ENCODE results near the gene C1QTNF8. TPM values are rescaled to one million over a fixed set of nuclear protein-coding genes. Genes with fewer than 3 reads are reported as not detected.

The C1QTNF8 gene
- not detected for polyA plus RNA-seq (2012; ENCODE audit: insufficient read length, low read depth)

GRCh38 chr16:1096169-1097082, at the start of gene C1QTNF8:
Gene C1QTNF8 (minus strand): TSS chr16:1096244. CDS start chr16:1094922, 1,322 bp downstream.
- no peak for TF ChIP-seq TAF1 (IDR thresholded peaks at IDR 0.05; ENCODE audit: borderline replicate concordance, insufficient read depth, low read length)
- no peak for TF ChIP-seq SIN3A (IDR thresholded peaks at IDR 0.05; ENCODE audit: borderline replicate concordance, insufficient read depth, low read length)
- TF ChIP-seq POLR2AphosphoS5 (IDR thresholded peaks at IDR 0.05; ENCODE audit: low read depth, low read length), result no peak
- no peak for TF ChIP-seq FOXP2 (optimal IDR thresholded peaks at IDR 0.05; ENCODE audit: borderline replicate concordance, extremely low read depth, extremely low read length, insufficient read depth)
- TF ChIP-seq REST (IDR thresholded peaks at IDR 0.05; ENCODE audit: insufficient read depth in 1 of 2, low read depth in 2 of 2, low read length in 2 of 2), result no peak

- TF ChIP-seq TAF1 (IDR thresholded peaks at IDR 0.05; ENCODE audit: borderline replicate concordance, insufficient read depth, low read length) (no peak), SIN3A (IDR thresholded peaks at IDR 0.05; ENCODE audit: borderline replicate concordance, insufficient read depth, low read length) (no peak), FOXP2 (optimal IDR thresholded peaks at IDR 0.05; ENCODE audit: borderline replicate concordance, extremely low read depth, extremely low read length, insufficient read depth) (no peak), REST (IDR thresholded peaks at IDR 0.05; ENCODE audit: insufficient read depth in 1 of 2, low read depth in 2 of 2, low read length in 2 of 2) (no peak), POLR2AphosphoS5 (IDR thresholded peaks at IDR 0.05; ENCODE audit: low read depth, low read length) (no peak)
Measured at GRCh38 chr16:1145383-1146100, 49.5 kb upstream of the C1QTNF8 start.

- TF ChIP-seq POLR2AphosphoS5 (IDR thresholded peaks at IDR 0.05; ENCODE audit: low read depth, low read length) (no peak), REST (IDR thresholded peaks at IDR 0.05; ENCODE audit: insufficient read depth in 1 of 2, low read depth in 2 of 2, low read length in 2 of 2) (no peak), FOXP2 (optimal IDR thresholded peaks at IDR 0.05; ENCODE audit: borderline replicate concordance, extremely low read depth, extremely low read length, insufficient read depth) (no peak), TAF1 (IDR thresholded peaks at IDR 0.05; ENCODE audit: borderline replicate concordance, insufficient read depth, low read length) (no peak), SIN3A (IDR thresholded peaks at IDR 0.05; ENCODE audit: borderline replicate concordance, insufficient read depth, low read length) (no peak)
Measured at GRCh38 chr16:1144476-1145382, 48.7 kb upstream of the C1QTNF8 start.

- no peak for TF ChIP-seq FOXP2 (optimal IDR thresholded peaks at IDR 0.05; ENCODE audit: borderline replicate concordance, extremely low read depth, extremely low read length, insufficient read depth)
Measured at GRCh38 chr16:1143761-1144450, 47.9 kb upstream of the C1QTNF8 start.

Measured in PFSK-1 (cell line).